SJCRH30 (cell line): ENCODE measurements around the gene MARCHF4. TPM values are rescaled to one million over a fixed set of nuclear protein-coding genes. Genes with fewer than 3 reads are reported as not detected.
"Not testable (repeated sequence)": the region's sequence is repeated elsewhere in the genome, so short reads cannot be mapped to it uniquely, and the experiment has no call there.

Experiments used
- DNase-seq, 2 experiments: peaks; one replicate each; pipeline ENCODE4 v3.0.0-alpha.2; 2015 to 2020
- H3K27ac ChIP-seq: fragments of 250-450 bp; sonication (Bioruptor Pico); 2 replicates; pipeline ENCODE4 v1.5.1; 2020; ENCODE audit warnings: mild to moderate bottlenecking, moderate library complexity
- H3K27me3 ChIP-seq: fragments of 250-450 bp; sonication (Bioruptor Pico); 2 replicates; pipeline ENCODE4 v1.5.1; 2020; ENCODE audit warnings: mild to moderate bottlenecking, moderate library complexity
- H3K36me3 ChIP-seq: fragments of 250-450 bp; sonication (Bioruptor Pico); 2 replicates; pipeline ENCODE4 v1.5.1; 2020; ENCODE audit warnings: mild to moderate bottlenecking, moderate library complexity
- H3K4me1 ChIP-seq: fragments of 250-450 bp; sonication (Bioruptor Pico); 2 replicates; pipeline ENCODE4 v1.5.1; 2020; ENCODE audit warnings: mild to moderate bottlenecking, moderate library complexity
- H3K4me3 ChIP-seq: fragments of 250-450 bp; sonication (Bioruptor Pico); 2 replicates; pipeline ENCODE4 v1.5.1; 2020; ENCODE audit warnings: mild to moderate bottlenecking, moderate library complexity
- H3K9me3 ChIP-seq: fragments of 250-450 bp; sonication (Bioruptor Pico); replicated peaks from 2 replicates; pipeline ENCODE4 v1.5.1; 2020; ENCODE audit warnings: mild to moderate bottlenecking, moderate library complexity
- total RNA-seq: library from RNA; depleted of rRNA; stranded (reverse); fragments of >200 nt; shearing (Covaris generic); gene quantifications from 2 replicates; pipeline ENCODE4 v1.2.3, GENCODE V29; 2014

Gene MARCHF4
- total RNA-seq, 1 experiment from 2014 or later, result not detected

GRCh38 chr2:216404010-216404618 is 31.8 kb upstream of the MARCHF4 start:
- Histone ChIP-seq H3K9me3 (no peaks in the 10 kb centered on the region), H3K36me3 (no peaks in the 10 kb centered on the region), H3K4me3 (no peak overlapping the region), H3K27me3 (0 out of 2 replicates have a peak, but pooled peaks cover 3% of the 10 kb centered on the region), H3K4me1 (no peaks in the 10 kb centered on the region), H3K27ac (no peak overlapping the region)
- peak; percentile 10 to 57 for DNase-seq

DNA sequence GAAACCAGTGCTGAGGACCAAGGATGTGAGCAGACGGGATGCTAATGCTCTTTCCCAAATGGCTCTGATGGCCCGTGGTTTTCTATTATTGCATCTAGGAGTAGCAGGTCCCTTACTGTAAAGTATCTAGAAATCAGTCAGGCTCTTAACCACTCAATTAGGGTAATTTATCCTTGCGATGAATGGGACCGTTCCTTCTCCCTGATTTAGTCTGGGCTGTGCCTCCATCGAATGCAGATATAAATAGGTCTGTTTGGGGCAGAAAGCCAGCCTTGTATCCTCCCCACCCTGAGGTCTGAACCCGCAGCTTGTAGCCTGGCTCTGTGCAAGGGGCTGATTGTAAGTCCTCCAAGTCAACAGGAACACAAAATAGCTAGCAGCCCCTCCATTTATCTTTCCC is 30.5 kb upstream of the MARCHF4 start:
- Histone ChIP-seq H3K4me1 (no peaks in the 10 kb centered on the region), H3K27ac (no peak overlapping the region), H3K9me3 (no peaks in the 10 kb centered on the region), H3K36me3 (no peaks in the 10 kb centered on the region), H3K4me3 (no peak overlapping the region), H3K27me3 (0 out of 2 replicates have a peak, but pooled peaks cover 3% of the 10 kb centered on the region)
- DNase-seq, result no peak

DNA sequence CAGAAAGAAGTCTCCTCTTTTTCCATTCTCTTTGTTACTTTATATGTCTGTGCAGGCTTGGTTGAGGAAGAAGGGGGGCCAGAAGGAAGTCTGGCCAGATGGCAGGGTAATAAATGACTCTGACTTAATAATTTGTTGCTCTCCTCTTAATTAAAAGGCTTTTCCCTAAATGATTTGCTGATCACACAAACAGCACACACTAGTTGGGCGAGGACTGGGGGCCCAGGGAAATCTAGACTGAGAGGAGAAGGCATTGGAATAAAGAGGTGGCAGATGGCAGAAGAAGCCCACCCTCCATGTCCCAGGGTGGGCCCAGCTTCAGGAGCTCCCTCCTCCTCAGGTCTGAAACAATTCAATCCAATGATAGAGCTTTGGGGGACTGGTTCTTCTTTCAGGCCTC is 27.3 kb upstream of the MARCHF4 start:
- Histone ChIP-seq H3K4me3 (no peak overlapping the region), H3K4me1 (no peaks in the 10 kb centered on the region)
- DNase-seq, result no peak

DNA sequence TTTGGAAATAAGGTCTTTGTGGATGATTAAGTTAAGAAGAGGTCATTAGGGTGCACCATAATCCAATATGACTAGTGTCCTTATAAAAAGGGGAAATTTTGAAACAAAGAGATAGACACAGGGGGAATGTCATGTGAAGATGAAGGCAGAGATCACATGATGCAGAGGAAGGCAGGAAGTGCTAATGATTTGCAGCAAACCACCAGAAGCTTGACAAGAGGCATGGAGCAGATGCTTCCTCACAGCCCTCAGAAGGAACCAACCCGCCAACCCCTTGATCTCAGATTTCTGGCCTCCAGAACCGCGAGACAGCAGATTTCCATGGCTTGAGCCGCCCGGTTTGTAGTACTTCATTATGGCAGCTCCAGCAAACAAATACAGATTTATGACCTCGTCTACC is 22.6 kb upstream of the MARCHF4 start:
- H3K27ac ChIP-seq, result no peak overlapping the region
- no peaks in the 10 kb centered on the region for H3K36me3 ChIP-seq
- H3K27me3 ChIP-seq, result no peaks in the 10 kb centered on the region
- no peaks in the 10 kb centered on the region for H3K9me3 ChIP-seq
- H3K4me1 ChIP-seq, result no peaks in the 10 kb centered on the region
- DNase-seq, result no peak
- no peak overlapping the region for H3K4me3 ChIP-seq

More for the DNA sequence above, 27.3 kb upstream of the MARCHF4 start:
- Histone ChIP-seq H3K36me3 (no peaks in the 10 kb centered on the region), H3K9me3 (no peaks in the 10 kb centered on the region), H3K27ac (no peak overlapping the region), H3K27me3 (0 out of 2 replicates have a peak, but pooled peaks cover 3% of the 10 kb centered on the region)

DNA sequence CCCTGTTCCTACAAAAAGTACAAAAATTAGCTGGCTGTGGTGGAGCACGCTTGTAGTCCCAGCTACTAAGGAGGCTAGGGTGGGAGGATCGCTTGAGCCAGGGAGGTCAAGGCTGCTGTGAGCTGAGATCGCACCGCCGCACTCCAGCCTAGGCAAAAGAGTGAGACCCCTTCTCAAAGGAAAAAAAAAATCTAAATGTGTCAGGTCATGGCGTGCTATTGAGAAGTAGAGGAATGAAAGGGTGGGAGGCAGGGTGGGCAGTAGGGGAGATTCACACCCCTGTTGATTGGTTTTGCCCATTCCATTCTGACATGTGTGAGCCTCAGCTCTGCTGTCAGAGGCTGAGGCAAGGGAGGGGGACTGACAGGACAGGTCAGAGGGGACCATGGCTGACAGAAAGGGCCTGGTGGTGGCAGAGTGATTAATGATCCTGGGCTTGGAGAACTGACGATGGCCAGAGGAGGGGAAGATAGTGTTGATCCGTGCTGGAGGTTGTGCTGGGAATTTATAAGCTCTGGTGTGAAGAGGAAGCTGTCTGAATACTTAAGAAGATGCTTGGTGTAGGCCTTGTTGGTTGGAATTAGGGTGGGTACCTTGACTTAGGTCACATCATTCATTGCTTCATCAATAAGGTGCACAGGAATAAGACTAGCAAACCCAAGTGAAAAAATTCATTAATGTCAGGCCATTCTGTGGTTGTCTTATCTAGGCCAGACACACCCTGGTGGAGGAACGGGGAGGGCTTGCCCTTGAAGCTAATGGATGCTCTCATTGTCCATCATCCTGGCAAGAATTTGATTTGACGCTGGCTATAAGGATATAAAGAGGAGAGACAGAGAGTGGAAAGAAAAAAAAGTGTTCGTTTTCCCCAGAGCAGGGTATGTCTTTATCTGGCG is 20.9 kb upstream of the MARCHF4 start:
- Histone ChIP-seq H3K9me3 (no peaks in the 10 kb centered on the region), H3K36me3 (no peaks in the 10 kb centered on the region), H3K4me1 (no peaks in the 10 kb centered on the region), H3K27ac (no peak overlapping the region), H3K27me3 (no peaks in the 10 kb centered on the region), H3K4me3 (no peak overlapping the region)
- DNase-seq, result no peak

DNA sequence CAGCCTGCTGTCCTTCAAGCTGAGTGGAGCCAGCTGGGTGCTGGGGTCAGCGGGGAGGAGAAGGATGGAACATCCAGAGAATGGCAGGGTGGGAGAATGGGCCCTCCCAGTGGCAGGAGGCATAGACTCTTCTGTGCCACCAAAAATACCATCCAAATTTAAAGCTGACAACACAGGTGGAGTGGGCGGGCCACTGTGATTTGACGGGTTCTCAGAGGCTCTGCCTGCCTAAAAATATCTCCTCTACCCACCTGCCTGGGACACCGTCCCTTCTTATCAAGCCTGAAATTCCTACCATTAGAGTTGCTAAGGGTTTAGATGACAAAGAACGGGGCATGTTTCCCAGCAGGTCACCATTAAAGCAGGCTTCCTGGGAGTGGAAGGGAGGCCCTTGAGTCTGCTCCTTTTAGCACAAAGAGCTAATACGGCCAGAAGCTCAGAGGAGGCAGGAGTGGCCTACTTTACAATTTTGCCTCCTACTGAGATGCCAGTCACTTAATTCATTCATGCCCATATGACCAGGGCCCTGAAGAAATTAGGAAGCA is 19.8 kb upstream of the MARCHF4 start:
- Histone ChIP-seq H3K4me1 (no peaks in the 10 kb centered on the region), H3K36me3 (no peaks in the 10 kb centered on the region), H3K27me3 (no peaks in the 10 kb centered on the region), H3K27ac (no peak overlapping the region), H3K4me3 (no peak overlapping the region), H3K9me3 (no peaks in the 10 kb centered on the region)
- DNase-seq, result no peak

GRCh38 chr2:216391401-216391800 is 19.1 kb upstream of the MARCHF4 start:
- DNase-seq, result peak in 1 of 2 experiments; percentile 27
- Histone ChIP-seq H3K4me1 (no peaks in the 10 kb centered on the region), H3K27me3 (no peaks in the 10 kb centered on the region), H3K27ac (no peak overlapping the region), H3K36me3 (no peaks in the 10 kb centered on the region), H3K4me3 (no peak overlapping the region), H3K9me3 (no peaks in the 10 kb centered on the region)

- Histone ChIP-seq H3K27me3 (no peaks in the 10 kb centered on the region), H3K9me3 (no peaks in the 10 kb centered on the region)
- no peak for DNase-seq
Observed at GRCh38 chr2:216389570-216389969, 17.3 kb upstream of the MARCHF4 start.

GRCh38 chr2:216388046-216388884 is 16.0 kb upstream of the MARCHF4 start:
- no peak overlapping the region for H3K27ac ChIP-seq
- no peaks in the 10 kb centered on the region for H3K36me3 ChIP-seq
- no peaks in the 10 kb centered on the region for H3K9me3 ChIP-seq
- H3K27me3 ChIP-seq, result no peaks in the 10 kb centered on the region
- no peak overlapping the region for H3K4me3 ChIP-seq
- no peak for DNase-seq
- H3K4me1 ChIP-seq, result no peaks in the 10 kb centered on the region

More at GRCh38 chr2:216389570-216389969, 17.3 kb upstream of the MARCHF4 start:
- no peaks in the 10 kb centered on the region for H3K36me3 ChIP-seq
- H3K4me3 ChIP-seq, result no peak overlapping the region
- H3K27ac ChIP-seq, result no peak overlapping the region
- no peaks in the 10 kb centered on the region for H3K4me1 ChIP-seq

GRCh38 chr2:216387262-216387661 is 15.0 kb upstream of the MARCHF4 start:
- Histone ChIP-seq H3K4me3 (no peak overlapping the region), H3K27ac (no peak overlapping the region), H3K36me3 (no peaks in the 10 kb centered on the region), H3K4me1 (no peaks in the 10 kb centered on the region), H3K9me3 (no peaks in the 10 kb centered on the region), H3K27me3 (no peaks in the 10 kb centered on the region)
- no peak for DNase-seq

- DNase-seq, result no peak
- no peaks in the 10 kb centered on the region for H3K27me3 ChIP-seq
- no peak overlapping the region for H3K27ac ChIP-seq
- H3K36me3 ChIP-seq, result no peaks in the 10 kb centered on the region
- no peaks in the 10 kb centered on the region for H3K4me1 ChIP-seq
- no peak overlapping the region for H3K4me3 ChIP-seq
- no peaks in the 10 kb centered on the region for H3K9me3 ChIP-seq
Observed at GRCh38 chr2:216385478-216385877, 13.2 kb upstream of the MARCHF4 start.

- H3K9me3 ChIP-seq, H3K4me1 ChIP-seq, H3K36me3 ChIP-seq, H3K27ac ChIP-seq, H3K4me3 ChIP-seq, H3K27me3 ChIP-seq, DNase-seq: not testable (repeated sequence)
Observed at GRCh38 chr2:216384409-216384808, 12.1 kb upstream of the MARCHF4 start.

GRCh38 chr2:216379977-216380376 is 7.7 kb upstream of the MARCHF4 start:
- H3K36me3 ChIP-seq, result no peaks in the 10 kb centered on the region
- H3K27me3 ChIP-seq, result no peaks in the 10 kb centered on the region
- no peaks in the 10 kb centered on the region for H3K4me1 ChIP-seq
- DNase-seq, result no peak
- no peak overlapping the region for H3K4me3 ChIP-seq
- no peaks in the 10 kb centered on the region for H3K9me3 ChIP-seq
- H3K27ac ChIP-seq, result no peak overlapping the region

DNA sequence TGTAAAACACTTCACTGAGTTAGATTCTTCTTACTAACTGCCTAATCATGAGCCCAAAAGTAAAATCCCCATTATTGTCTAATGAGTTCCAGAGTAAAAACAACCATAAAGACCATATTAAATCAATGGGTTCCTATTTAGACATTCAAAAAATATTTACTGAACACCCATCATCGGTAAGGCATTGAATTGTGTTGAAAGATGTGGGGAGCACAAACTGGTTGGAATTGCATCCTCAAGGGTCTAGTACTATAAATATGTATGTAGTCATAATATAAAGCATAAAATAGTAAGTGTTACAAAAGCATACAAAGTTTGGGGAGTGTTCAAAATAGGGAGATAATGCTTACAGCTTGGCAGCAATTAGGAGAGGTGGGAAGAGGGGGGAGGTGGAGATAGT is 3.0 kb upstream of the MARCHF4 start:
- Histone ChIP-seq H3K4me1 (no peaks in the 10 kb centered on the region), H3K36me3 (no peaks in the 10 kb centered on the region), H3K27ac (no peak overlapping the region), H3K9me3 (no peaks in the 10 kb centered on the region), H3K27me3 (no peaks in the 10 kb centered on the region), H3K4me3 (no peak overlapping the region)
- no peak for DNase-seq
